K562 (cell line): Measurements from ENCODE around the gene RNF181. TPM values are rescaled to one million over a fixed set of nuclear protein-coding genes. Genes with fewer than 3 reads are reported as not detected.

Experiments
- DMBX1 ChIP-seq: fragments of 250-450 bp; sonication (Bioruptor Pico); IDR thresholded peaks from 2 replicates; pipeline ENCODE4 v1.8.0; 2022; ENCODE audit warnings: inconsistent platforms, mild to moderate bottlenecking, moderate library complexity, borderline replicate concordance
- ZNF274 ChIP-seq: IDR thresholded peaks from 2 replicates; pipeline ENCODE4 v1.6.1; 2011; ENCODE audit warnings: low read depth, mild to moderate bottlenecking, low read length, moderate library complexity, borderline replicate concordance
- polyA plus RNA-seq, 8 experiments: library from polyadenylated mRNA; depleted of rRNA in 4 of 8; stranded (reverse) in 5 of 8; unstranded in 3 of 8; fragments of >200 nt; fragmentation: Nextera tagmentation in 2 of 8; fragmentation: Illumina TruSeq in 1 of 8; extraction: Ambion mirVana in 2 of 8; extraction: Trizol in 1 of 8; gene quantifications; 2 replicates each; pipeline versions ENCODE4 v1.2.1 to v1.2.3, GENCODE V29; 2011 to 2014; ENCODE audit warnings: inconsistent platforms in 1 of 8, missing spikeins in 1 of 8
- total RNA-seq, 7 experiments: library from RNA; depleted of rRNA in 6 of 7; stranded (reverse); fragments of >200 nt in 6 of 7; fragmentation: Illumina TruSeq in 2 of 7; extraction: Trizol in 2 of 7; gene quantifications; 2 replicates each; pipeline versions ENCODE4 v1.2.1 to v1.2.3, GENCODE V29; 2011 to 2021; ENCODE audit warnings: low replicate concordance in 1 of 7
- TF ChIP-seq, protein P1 (sequence below): fragments of 200-800 bp; sonication (Bioruptor generic); IDR thresholded peaks from 2 replicates; pipeline ENCODE4 v1.6.1; 2016; ENCODE audit warnings: missing genetic modification characterization, missing compliant biosample characterization

The RNF181 gene
- total and polyA plus RNA-seq, 9 of the 15 experiments (the other 6 are each of a cell fraction or from before 2014, with no cell fraction given), result 139 to 492 (median 253) TPM

DNA sequence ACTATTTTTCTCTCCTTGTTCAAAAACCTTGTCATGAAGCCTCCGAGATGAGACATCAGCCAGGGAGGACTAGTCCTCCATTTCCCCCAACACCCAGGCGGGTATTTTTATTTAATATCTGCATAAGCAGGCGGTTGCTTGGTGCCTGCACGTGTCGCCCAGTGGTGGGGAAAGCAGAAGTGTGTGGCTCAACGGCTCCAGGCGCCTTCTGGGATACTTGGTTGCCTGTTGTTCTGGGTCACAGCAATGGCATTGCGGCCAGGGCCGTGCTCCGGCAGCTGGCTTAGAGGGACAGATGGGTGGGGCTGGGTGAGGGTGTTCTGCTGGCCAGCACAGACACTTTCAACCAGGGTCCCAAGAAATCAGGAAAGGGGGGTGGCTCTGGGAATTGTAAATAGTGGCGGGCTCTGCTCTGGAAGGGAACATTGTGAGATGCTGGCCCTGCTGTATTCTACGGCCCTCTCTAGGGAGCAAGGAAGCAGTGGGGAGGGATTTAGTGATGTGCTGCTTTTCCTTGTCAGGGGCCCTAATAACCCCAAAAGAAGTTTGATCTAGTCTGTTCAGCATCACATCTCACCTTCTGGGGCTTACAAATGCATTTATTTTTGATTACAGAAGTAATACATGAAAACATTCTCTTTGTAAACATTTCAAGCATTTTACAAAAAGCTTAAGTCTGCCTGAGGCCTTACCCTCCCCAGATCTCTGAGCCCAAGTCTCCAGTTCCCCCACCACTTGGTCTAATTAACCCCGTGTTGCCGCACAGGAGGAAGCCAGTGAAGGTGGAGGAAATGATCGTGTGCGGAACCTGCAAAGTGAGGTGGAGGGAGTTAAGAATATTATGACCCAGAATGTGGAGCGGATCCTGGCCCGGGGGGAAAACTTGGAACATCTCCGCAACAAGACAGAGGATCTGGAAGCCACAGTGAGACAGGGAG, 17.0 kb upstream of the RNF181 start (continued):
- TF ChIP-seq, protein P1, sequence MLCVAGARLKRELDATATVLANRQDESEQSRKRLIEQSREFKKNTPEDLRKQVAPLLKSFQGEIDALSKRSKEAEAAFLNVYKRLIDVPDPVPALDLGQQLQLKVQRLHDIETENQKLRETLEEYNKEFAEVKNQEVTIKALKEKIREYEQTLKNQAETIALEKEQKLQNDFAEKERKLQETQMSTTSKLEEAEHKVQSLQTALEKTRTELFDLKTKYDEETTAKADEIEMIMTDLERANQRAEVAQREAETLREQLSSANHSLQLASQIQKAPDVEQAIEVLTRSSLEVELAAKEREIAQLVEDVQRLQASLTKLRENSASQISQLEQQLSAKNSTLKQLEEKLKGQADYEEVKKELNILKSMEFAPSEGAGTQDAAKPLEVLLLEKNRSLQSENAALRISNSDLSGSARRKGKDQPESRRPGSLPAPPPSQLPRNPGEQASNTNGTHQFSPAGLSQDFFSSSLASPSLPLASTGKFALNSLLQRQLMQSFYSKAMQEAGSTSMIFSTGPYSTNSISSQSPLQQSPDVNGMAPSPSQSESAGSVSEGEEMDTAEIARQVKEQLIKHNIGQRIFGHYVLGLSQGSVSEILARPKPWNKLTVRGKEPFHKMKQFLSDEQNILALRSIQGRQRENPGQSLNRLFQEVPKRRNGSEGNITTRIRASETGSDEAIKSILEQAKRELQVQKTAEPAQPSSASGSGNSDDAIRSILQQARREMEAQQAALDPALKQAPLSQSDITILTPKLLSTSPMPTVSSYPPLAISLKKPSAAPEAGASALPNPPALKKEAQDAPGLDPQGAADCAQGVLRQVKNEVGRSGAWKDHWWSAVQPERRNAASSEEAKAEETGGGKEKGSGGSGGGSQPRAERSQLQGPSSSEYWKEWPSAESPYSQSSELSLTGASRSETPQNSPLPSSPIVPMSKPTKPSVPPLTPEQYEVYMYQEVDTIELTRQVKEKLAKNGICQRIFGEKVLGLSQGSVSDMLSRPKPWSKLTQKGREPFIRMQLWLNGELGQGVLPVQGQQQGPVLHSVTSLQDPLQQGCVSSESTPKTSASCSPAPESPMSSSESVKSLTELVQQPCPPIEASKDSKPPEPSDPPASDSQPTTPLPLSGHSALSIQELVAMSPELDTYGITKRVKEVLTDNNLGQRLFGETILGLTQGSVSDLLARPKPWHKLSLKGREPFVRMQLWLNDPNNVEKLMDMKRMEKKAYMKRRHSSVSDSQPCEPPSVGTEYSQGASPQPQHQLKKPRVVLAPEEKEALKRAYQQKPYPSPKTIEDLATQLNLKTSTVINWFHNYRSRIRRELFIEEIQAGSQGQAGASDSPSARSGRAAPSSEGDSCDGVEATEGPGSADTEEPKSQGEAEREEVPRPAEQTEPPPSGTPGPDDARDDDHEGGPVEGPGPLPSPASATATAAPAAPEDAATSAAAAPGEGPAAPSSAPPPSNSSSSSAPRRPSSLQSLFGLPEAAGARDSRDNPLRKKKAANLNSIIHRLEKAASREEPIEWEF (CRISPR knock-in tag), result peak; percentile 87; the same call in 1 of the 2 replicates
- TF ChIP-seq DMBX1 (CRISPR knock-in tag) (peak; percentile 66), ZNF274 (no peak)
- TF ChIP-seq, all 486 proteins: peak for 61
